Measurements from ENCODE around the gene APOBEC2.

DNA sequence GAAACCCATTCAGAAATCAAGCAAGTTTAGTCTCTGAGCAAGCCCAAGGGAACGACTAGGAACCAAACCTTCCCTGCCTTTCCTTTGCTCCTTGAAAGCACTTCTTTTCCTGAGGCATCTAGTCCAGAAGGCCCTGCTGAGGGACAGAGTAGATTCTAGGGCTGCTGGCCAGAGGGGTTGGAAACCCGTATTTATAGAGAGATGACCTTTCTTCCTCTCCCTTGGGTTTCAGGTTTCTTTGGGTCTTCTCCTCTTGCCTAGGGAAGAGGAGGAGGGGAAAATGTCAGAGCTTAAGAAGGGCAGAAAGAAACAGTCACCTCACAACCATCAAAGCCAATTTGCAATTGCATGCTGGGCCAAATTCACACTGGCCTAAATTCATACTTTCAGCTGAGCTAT is 5.8 kb downstream of the APOBEC2 start:
- TF ChIP-seq POLR2A (IDR thresholded peaks at IDR 0.05; ENCODE audit: low read depth, low read length): no peak
- no peak for TF ChIP-seq TAF1 (IDR thresholded peaks at IDR 0.05; ENCODE audit: borderline replicate concordance, low read depth, low read length)
